GM18909 (cell line): ENCODE data around the gene QSER1.
"Not testable (repeated sequence)": the region's sequence is repeated elsewhere in the genome, so short reads cannot be mapped to it uniquely, and the experiment has no call there.

ENCODE experiments used
- ATAC-seq: cut with Tn5 transposase; IDR thresholded peaks from one replicate; pipeline ENCODE4 v1.9.1; 2021; ENCODE audit warnings: mild to moderate bottlenecking; ENCODE audit not compliant: unreplicated experiment, poor library complexity

Gene QSER1

DNA sequence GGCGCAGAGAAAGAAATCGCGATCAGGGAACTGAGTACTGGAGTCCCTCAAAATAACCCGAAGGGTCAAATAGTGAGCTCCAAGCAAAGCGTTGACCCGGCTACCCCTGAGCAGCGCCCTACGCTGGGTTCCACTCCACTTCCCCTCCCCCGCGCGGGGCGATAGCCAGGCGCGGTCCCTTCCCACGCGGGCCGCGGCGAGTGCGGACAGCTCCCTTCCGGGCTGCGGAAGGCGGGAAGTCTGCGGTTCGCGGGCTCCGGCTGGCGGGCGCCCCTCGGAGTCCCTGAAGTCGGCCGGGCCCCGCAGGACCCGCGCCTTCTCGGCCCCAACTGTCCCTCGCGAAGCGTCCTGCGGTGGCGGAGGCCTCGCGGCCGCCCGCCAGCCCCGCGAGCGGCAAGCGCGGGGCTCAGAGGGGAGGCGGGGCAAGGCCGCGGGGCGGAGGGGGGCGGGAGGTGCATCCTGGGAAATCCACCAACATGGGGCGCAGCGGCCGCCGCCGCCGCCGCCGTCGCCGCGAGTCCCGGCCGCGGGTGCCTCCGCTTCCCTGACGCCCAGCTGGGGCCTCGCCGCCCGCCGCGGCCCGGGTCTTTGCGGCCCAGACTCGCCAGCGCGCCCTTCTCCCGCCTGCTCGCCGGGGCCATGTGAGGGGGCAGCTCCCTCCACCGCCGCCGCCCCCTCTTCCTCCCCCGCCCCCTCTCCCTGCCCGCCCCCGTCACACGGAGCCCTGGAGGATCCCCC is at the start of gene QSER1:
Gene QSER1, plus strand, starts transcription at position 457 of the 738 bp plus-strand sequence. CDS start 315 bp downstream, outside the sequence.
- ATAC-seq, result peak; percentile 69

DNA sequence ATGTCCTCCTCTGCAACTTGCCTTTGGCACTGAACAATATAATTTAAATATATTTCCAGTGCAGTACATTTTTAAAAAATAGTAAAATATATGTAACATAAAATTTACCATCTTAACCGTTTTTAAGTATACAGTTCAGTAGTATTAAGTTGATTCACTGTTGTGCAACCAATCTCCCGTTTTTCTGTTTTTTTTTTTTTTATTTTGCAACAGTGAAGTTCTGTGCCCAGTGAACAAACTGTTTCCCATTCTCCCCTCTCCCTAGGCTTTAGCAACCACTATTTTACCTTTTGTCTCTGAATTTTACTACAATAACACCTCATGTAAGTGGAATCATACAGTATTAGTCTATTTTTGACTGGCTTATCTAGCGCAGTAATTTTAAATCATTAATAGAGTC is 49.1 kb upstream of the QSER1 start:
- ATAC-seq, result no peak

DNA sequence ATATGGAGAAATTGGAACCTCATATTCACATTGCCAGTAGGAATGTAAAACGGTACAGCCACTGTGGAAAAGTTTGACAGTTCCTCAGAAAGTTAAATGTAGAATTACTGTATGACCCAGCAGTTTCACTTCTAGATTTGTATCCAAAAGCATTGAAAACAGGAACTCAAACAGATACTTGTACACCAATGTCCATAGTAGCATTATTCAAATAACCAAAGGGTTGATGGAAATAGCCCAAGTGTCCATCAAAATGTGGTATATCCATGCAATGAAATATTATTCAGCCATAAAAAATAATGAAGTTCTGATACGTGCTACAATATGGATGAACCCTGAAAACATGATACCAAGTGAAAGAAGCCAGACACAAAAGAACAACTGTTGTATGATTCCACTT is 45.1 kb upstream of the QSER1 start:
- no peak for ATAC-seq

DNA sequence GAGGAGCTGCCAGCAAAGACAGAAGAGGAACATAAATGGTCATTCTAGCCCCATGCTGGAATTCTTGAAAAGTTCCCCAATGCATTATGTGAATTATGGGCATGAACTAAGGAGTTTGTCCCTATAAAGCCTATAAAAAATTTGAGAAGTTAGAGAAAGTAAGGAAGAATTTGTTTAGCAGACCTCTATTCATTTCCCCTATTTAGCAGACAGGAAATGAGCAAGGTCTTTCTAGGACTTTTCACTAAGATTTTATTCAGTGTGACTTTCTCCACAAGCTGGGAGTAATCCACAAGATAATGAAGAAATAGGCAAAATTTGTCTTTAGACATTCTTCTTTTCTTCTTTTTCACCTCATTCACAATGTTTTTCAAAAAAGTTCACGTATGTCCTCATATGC is 42.9 kb upstream of the QSER1 start:
- ATAC-seq, result no peak

DNA sequence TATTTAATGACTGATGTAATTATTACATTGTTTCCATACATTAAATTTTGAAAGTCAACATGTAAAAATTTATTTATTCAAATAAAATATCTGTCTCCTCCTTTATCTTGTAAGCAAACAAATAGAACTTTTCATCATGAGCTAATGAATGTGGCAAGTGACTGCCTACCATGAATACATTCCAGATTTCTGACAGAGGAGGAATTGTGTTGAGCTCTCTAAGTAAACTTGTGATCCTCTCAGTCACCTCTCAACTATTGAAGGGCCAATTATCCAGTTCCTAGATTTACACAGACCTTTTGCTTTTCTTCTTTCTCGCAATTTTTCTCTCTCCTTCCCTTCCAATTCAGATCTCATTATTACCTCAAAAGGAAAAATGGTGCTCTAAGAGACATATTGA is 41.4 kb upstream of the QSER1 start:
- ATAC-seq, result no peak

DNA sequence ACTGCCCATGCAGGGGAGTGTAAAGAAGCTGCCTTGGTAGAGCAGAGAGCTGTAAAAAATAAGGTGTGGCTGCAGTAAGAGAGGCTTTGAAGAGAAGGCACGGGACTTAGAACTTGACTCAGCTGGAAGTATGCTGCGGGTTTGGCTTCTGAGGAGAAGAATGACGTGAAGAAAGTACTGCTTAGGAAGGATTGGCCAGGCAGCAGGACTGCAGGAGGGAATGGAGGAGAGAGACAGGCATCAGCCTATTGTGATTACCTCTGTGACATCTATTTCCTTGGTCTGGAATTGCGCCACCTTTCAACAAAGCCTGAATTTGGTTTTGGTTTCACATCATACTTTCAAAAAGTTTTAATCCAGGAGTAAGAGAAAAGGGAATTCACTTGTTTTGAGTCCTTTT is 40.4 kb upstream of the QSER1 start:
- ATAC-seq, result no peak

DNA sequence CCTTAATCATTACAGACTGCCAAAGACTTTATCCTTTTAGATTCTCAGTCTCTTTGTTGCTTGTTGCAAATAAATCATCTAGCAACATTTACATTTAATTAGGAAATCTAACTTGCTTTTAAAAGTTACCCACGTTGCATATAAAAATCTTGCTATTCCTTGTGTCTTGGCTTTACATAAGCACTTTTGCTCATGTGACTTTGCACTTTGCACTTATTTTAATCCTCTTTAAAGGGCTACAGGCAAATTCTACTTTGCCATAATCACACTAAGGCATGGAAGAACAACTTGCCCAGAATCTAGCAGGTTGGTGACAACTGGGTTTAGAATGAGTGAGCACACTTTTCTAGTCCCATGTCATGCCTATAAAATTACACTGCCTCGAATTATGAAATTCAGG is 37.0 kb upstream of the QSER1 start:
- ATAC-seq, result no peak

DNA sequence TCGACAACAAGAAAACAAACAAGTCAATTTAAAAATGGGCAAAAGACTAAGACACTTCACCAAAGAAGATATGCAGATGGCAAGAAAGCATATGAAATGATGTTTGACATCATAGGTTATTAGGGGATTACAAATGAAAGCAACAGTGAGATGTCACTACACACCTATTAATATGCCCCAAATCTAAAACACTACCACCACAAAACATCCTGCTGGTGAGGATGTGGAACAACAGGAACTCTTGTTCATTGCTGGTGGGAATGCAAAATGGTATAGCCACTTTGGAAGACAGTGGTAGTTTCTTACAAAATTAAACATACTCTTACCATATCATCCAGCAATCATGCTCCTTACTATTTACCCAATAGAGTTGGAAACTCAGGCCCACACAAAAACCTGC is 33.9 kb upstream of the QSER1 start:
- no peak for ATAC-seq

DNA sequence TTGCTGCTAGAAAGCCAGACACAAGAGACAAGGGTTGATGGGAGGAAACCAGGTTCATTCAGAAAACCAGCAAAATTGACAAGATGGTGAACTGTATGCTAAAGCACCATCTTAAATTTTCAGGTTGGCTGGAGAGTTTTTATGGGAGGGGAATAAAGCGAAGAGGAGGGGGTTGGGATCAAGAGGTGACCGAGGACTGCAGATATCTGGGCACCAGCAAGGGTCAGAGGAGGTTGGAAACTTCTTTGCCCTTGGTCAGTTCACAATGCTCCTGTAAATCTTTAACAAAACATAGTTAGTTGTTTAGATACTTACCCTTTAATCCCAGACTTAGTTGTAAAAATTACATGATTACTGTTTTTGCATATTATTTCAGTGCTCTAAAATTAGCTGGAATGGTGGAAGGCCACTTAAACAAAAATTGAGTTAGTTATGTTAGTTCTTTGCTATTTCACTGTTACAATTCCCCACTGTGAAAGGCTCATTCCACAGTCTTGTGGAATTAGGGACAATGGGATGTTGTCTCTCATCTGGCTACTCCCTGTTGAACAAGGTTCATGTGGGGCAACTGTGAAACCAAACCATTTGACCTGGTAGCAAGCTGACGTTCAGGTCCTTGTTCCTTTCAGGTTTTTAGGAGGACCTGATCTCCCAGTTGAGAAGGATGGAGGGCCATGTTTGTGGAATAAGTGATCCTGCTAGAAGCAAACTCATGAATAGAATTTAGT is 30.6 kb upstream of the QSER1 start:
- ATAC-seq, result no peak

DNA sequence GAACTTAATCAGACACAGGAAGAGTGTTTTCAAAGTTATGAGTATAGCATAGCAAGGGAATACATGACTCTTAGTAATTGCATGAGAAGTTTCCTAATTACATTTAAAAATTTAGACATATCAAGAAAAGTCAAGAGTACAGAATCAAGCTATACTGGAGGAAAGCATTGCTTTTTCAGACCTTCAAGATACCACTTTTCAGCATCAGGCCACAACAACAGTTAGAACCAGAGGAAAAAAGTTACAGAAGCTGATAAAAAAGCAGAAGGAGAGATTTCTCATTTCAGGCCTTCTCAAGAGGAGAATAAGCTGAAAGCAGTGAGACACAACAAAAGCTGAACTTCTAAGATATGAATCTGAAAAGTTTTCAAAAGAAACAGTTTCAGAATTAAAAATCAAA is 28.1 kb upstream of the QSER1 start:
- no peak for ATAC-seq

DNA sequence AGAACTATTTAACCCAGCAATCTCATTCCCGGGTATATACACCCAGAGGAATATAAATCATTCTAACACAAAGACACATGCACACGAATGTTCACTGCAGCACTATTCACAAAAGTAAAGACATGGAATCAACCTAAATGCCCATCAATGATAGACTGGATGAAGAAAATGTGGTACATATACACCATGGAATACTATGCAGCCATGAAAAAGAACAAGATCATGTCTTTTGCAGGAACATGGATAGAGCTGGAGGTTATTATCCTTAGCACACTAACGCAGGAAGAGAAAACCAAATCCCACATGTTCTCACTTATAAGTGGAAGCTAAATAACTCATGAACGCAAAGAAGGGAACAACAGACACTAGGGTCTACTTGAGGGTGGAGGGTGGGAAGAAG is 23.9 kb upstream of the QSER1 start:
- ATAC-seq, result not testable (repeated sequence)

DNA sequence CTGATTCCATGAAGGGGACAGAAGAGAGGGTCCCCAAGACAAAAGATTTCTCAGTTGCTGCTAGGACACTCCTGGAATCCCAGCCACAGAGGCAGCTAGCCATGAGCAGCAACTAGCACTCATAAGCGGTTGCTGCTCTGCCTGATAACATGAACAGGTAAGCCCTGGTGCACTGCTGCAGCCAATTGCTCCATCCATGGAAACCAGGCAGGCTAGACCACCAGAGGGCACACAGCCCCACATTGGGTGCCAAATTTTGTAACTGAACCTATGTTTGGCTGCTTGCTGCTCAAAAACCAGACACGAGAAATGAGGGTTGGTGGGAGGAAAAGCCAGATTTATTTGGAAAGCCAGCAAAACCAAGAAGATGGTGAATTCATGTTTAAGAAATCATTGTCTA is 21.9 kb upstream of the QSER1 start:
- ATAC-seq, result no peak

DNA sequence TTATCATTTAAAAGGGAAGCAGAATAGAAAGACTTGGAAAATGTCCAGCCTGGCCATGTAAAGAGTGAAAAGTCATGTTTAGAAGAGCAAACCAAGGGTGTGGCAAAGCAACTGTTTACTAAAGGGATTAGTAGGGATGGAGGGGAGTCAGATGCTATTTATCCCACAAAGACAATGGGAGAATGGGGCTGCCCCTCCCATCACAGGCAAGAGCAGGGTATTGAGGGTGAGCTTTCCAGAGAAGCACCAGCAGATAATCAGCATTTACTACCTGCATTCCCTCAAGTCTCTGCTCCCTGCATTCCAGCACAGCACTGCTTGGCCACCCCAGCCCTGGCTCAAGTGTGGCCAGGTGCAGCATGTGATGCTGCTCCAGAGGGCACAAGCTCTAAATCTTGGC is 18.5 kb upstream of the QSER1 start:
- no peak for ATAC-seq

DNA sequence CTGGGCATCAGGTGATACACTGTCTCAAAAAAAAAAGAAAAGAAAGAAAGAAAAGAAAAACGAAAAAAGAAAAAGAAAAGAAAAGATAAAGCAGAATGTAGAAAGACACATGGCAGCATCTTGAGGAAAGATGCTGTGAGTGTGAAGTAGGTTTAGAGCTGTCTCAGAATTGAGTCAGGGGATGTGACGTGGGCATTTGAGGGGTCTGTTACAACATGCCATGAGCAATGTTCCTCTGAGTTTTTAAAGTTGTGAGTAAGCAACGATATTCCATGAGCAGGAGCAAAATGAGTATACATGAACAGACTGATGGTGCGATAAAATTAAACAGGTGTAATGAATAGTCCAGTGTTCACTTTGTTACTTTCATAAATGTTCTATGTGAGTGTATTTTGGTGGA is 11.3 kb upstream of the QSER1 start:
- ATAC-seq, result no peak

DNA sequence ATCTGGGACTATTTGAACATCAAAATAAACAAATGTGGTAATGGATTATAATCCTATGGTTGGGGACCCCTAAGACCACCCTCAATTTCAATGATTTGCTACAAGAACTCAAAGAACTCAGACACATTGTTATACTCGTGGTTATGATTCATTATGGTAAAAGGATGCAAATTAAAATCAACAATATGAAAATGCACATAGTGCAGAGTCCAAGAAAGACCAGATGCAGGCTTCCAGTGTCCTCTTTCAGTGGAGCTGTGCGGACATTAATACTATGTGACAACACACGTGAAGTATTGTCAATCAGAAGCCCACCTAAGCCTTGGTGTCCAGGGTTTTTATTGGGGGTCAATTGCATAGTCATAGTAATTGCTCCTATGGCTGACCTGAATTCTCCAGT is 9.2 kb upstream of the QSER1 start:
- no peak for ATAC-seq

DNA sequence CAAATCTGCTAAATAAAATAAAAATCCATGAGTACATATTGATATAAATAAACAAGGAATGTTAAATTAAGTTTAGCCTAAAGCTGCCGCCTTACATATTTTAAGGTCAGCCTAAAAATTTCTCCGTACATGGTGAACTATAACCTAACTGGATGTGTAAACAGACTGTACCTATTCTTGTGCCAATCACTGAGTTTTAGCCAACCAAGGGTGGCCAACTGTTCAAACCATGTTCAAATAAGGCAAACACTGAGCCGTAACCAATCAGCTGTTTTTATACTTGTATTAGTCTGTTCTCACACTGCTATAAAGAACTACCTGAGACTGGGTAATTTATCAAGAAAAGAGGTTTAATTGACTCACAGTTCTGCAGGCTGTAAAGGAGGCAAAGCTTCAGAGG is 8.6 kb upstream of the QSER1 start:
- ATAC-seq, result no peak

DNA sequence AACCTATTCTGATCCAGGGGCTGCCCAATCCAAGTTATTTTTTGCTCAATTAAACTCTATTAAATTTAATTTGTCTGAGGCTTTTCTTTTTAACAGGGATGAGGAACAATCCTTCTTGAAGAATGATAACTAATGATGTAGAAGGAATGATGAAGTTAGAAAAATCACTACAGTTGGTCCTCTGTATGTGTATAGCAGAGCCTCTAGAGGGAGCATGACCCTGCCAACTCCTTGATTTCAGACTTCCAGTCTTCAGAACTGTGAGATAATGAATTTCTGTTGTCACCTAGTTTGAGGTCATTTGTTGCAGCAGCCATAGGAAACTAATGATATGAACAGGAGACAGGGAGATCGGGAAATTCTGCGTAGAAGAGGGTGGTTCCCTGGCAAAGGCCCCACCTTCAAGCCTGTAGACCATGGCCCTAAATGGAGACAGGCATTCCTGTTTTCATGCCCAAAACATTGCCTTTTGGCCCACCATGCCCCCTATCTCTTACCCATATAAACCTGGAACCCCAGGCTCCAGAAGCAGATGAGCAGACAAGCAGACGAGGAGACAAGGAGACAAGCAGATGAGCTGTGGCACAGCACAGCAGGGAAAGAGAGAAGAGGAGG is 7.7 kb upstream of the QSER1 start:
- ATAC-seq, result no peak

DNA sequence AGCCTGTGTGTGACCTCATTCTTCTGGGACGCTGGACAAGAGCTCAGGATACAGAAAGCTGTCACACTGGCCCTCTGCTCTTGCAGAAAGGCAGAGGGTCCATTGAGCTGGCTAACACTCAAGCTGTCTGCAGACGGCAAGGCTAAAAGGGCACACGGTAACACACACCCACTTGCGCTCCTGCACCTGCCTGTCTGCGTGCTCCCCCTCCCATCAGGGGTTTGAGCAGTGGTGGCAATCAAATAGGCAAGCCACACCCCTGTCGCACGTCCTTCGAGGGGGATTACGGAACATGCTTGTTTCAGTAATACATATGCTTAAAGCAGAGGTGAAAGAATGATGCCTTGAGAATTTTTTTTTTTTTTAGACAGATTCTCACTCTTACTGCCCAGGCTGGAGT is 7.1 kb upstream of the QSER1 start:
- no peak for ATAC-seq

DNA sequence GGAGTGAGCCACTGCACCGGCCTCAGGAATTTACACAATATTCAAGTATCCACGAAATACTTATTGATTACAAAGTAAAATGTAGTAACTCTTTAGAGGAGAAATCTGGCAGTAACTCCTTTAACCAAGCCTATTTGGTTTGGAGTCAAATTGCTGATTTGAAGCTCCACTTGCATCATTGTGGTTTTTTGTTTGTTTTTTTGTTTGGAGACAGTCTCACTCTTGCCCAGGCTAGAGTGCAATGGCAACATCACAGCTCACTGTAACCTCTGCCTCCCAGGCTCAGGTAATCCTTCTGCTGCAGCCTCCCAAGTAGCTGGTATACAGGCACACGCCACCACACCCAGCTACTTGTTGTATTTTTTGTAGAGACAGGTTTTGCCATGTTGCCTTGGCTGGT is 6.4 kb upstream of the QSER1 start:
- ATAC-seq, result no peak

DNA sequence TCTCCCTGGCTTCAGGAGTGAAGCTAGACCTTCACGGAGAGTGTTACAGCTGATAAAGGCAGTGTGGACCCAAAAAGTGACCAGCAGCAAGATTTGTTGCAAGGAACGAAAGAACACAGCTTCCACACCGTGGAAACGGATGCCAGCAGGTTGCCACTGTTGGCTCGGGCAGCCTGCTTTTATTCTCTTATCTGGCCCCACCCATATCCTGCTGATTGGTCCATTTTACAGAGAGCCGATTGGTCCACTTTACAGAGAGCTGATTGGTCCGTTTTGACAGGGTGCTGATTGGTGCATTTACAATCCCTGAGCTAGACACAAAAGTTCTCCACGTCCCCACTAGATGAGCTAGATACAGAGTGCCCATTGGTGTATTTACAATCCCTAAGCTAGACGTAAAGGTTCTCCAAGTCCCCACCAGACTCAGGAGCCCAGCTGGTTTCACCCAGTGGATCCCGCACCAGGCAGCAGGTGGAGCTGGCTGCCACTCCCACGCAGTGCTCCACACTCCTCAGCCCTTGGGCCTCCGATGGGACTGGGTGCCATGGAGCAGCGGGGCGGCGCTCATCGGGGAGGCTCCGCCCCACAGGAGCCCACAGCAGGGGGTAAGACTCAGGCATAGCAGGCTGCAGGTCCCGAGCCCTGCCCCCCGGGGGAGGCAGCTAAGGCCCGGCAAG is 4.8 kb upstream of the QSER1 start:
- ATAC-seq, result not testable (repeated sequence)

DNA sequence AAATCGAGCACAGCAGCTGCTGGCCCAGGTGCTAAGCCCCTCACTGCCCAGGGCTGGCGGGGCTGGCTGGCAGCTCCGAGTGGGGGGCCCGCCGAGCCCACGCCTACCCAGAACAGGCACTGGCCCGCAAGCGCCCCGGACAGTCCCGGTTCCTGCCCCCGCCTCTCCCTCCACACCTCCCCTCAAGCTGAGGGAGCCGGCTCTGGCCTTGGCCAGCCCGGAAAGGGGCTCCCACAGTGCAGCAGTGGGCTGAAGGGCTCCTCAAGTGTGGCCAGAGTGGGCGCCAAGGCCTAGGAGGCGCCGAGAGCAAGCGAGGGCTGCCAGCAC is 4.3 kb upstream of the QSER1 start:
- not testable (repeated sequence) for ATAC-seq
